Muscle of leg (tissue), 11 donors: Measurements from ENCODE around the gene C14orf119. TPM values are rescaled to one million over a fixed set of nuclear protein-coding genes. Genes with fewer than 3 reads are reported as not detected.

Source experiments
- DNase-seq: peaks from one replicate; pipeline ENCODE4 v3.0.0; 2013
- H3K27ac ChIP-seq: one replicate; pipeline ENCODE4 v1.5.1; 2013; ENCODE audit warnings: mild to moderate bottlenecking, low read length, control low read depth
- H3K27me3 ChIP-seq: one replicate; pipeline ENCODE4 v1.6.1; 2013; ENCODE audit warnings: low read length; ENCODE audit not compliant: control insufficient read depth, insufficient read depth
- H3K36me3 ChIP-seq: one replicate; pipeline ENCODE4 v1.6.1; 2013; ENCODE audit warnings: low read length; ENCODE audit not compliant: control insufficient read depth, insufficient read depth
- H3K4me1 ChIP-seq: one replicate; pipeline ENCODE4 v1.6.1; 2013; ENCODE audit warnings: low read length; ENCODE audit not compliant: control insufficient read depth, insufficient read depth
- H3K4me3 ChIP-seq: one replicate; pipeline ENCODE4 v1.5.1; 2013; ENCODE audit warnings: low read length, control low read depth
- H3K9me3 ChIP-seq: replicated peaks from 2 replicates; pipeline ENCODE4 v1.6.1; 2013; ENCODE audit warnings: low read depth, low read length; ENCODE audit not compliant: control insufficient read depth
- WGBS: methylation state at CpG from one replicate; pipeline ENCODE4 v1.1.5; 2013; ENCODE audit warnings: missing lambda C conversion rate; ENCODE audit not compliant: insufficient coverage; 5-methylcytosine and 5-hydroxymethylcytosine counted together
- polyA plus RNA-seq, 8 donors: library from polyadenylated mRNA; unstranded; fragments of 120-200 nt; gene quantifications; one replicate each; pipeline versions ENCODE4 v1.2.1 to v1.2.3, GENCODE V29; 2013; ENCODE audit warnings: inconsistent platforms in 1 of 8, low replicate concordance in 1 of 8; ENCODE audit not compliant: insufficient read length in 8 of 8, insufficient read depth in 1 of 8
- total RNA-seq: library from RNA; stranded (reverse); fragments of 120-200 nt; gene quantifications from one replicate; pipeline ENCODE4 v1.2.4, GENCODE V29; 2013

C14orf119 gene
- total and polyA plus RNA-seq, 9 donors: 46.0 to 68.2 (median 50.9) TPM

- Histone ChIP-seq H3K27me3 (no peaks in the 10 kb centered on the region), H3K36me3 (no peaks in the 10 kb centered on the region), H3K4me1 (peaks cover 5% of the 10 kb centered on the region), H3K9me3 (no peaks in the 10 kb centered on the region), H3K4me3 (no peak overlapping the region), H3K27ac (no peak overlapping the region)
- WGBS: 100% methylated on average over 1 of the region's 5 CpGs
- DNase-seq: no peak
Measured at GRCh38 chr14:23148591-23149249, 53.4 kb downstream of the C14orf119 start.

- H3K27me3 ChIP-seq: no peaks in the 10 kb centered on the region
- no peak overlapping the region for H3K27ac ChIP-seq
- no peaks in the 10 kb centered on the region for H3K9me3 ChIP-seq
- no peak overlapping the region for H3K4me3 ChIP-seq
- DNase-seq: no peak
- no peaks in the 10 kb centered on the region for H3K36me3 ChIP-seq
- peaks cover 15% of the 10 kb centered on the region for H3K4me1 ChIP-seq
Measured at GRCh38 chr14:23149745-23150144, 54.4 kb downstream of the C14orf119 start.

Other genes starting within 250 kb of the C14orf119 start
- 14.5 TPM for gene LRP10, start 223.8 kb upstream of the C14orf119 start, total RNA-seq
- 10 to 100 TPM; 34.1 to 49.9 (median 47.2) TPM for gene LRP10, start 223.8 kb upstream of the C14orf119 start, polyA plus RNA-seq
- 0.13 TPM for gene REM2, start 212.3 kb upstream of the C14orf119 start, total RNA-seq
- gene REM2, start 212.3 kb upstream of the C14orf119 start, polyA plus RNA-seq: under 1 TPM in 7 of 8 donors, not detected in 1; 0.15 to 0.32 (median 0.19) TPM
- 67.6 TPM for gene RBM23, start 176.4 kb upstream of the C14orf119 start, total RNA-seq
- gene RBM23, start 176.4 kb upstream of the C14orf119 start, polyA plus RNA-seq: 10 to 100 TPM; 51.7 to 66.3 (median 55.8) TPM
- gene PRMT5, start 166.1 kb upstream of the C14orf119 start, total RNA-seq: 41.8 TPM
- gene PRMT5, start 166.1 kb upstream of the C14orf119 start, polyA plus RNA-seq: 10 to 100 TPM; 57.9 to 85.2 (median 71.2) TPM
- gene HAUS4, start 138.4 kb upstream of the C14orf119 start, total RNA-seq: 39.3 TPM
- 10 to 100 TPM; 31.2 to 42.9 (median 38.0) TPM for gene HAUS4, start 138.4 kb upstream of the C14orf119 start, polyA plus RNA-seq
- gene AJUBA, start 113.0 kb upstream of the C14orf119 start, total RNA-seq: 30.5 TPM
- gene AJUBA, start 113.0 kb upstream of the C14orf119 start, polyA plus RNA-seq: 10 to 100 TPM; 33.5 to 48.6 (median 41.2) TPM
- gene C14orf93, start 85.4 kb upstream of the C14orf119 start, total RNA-seq: 10.0 TPM
- gene C14orf93, start 85.4 kb upstream of the C14orf119 start, polyA plus RNA-seq: 10 to 100 TPM in 5 of 8 donors, 1 to 10 TPM in 3; 8.8 to 15.9 (median 11.2) TPM
- 154 TPM for gene PSMB5, start 60.6 kb upstream of the C14orf119 start, total RNA-seq
- gene PSMB5, start 60.6 kb upstream of the C14orf119 start, polyA plus RNA-seq: 100 to 1,000 TPM; 221 to 278 (median 253) TPM
- gene PSMB11, start 53.3 kb upstream of the C14orf119 start, total RNA-seq: not detected
- not detected for gene PSMB11, start 53.3 kb upstream of the C14orf119 start, polyA plus RNA-seq
- gene CDH24, start 38.0 kb upstream of the C14orf119 start, total RNA-seq: 2.1 TPM
- gene CDH24, start 38.0 kb upstream of the C14orf119 start, polyA plus RNA-seq: 1 to 10 TPM; 3.0 to 6.8 (median 5.0) TPM
- 72.5 TPM for gene ACIN1, start 369 bp upstream of the C14orf119 start, total RNA-seq
- 100 to 1,000 TPM; 121 to 157 (median 135) TPM for gene ACIN1, start 369 bp upstream of the C14orf119 start, polyA plus RNA-seq
- gene CIROP, start 9.5 kb downstream of the C14orf119 start, total RNA-seq: not detected
- gene CIROP, start 9.5 kb downstream of the C14orf119 start, polyA plus RNA-seq: not detected
- gene CEBPE, start 23.8 kb downstream of the C14orf119 start, total RNA-seq: 0.13 TPM
- gene CEBPE, start 23.8 kb downstream of the C14orf119 start, polyA plus RNA-seq: under 1 TPM; 0.12 to 0.33 (median 0.16) TPM
- gene SLC7A8, start 88.2 kb downstream of the C14orf119 start, total RNA-seq: 4.2 TPM
- 10 to 100 TPM in 2 of 8 donors, 1 to 10 TPM in 6; 2.6 to 10.6 (median 5.0) TPM for gene SLC7A8, start 88.2 kb downstream of the C14orf119 start, polyA plus RNA-seq
- gene RNF212B, start 142.4 kb downstream of the C14orf119 start, total RNA-seq: not detected
- under 1 TPM in 1 of 8 donors, not detected in 7; 0.52 TPM for gene RNF212B, start 142.4 kb downstream of the C14orf119 start, polyA plus RNA-seq
- gene HOMEZ, start 190.6 kb downstream of the C14orf119 start, total RNA-seq: 8.6 TPM
- 10 to 100 TPM in 5 of 8 donors, 1 to 10 TPM in 3; 8.9 to 12.6 (median 11.1) TPM for gene HOMEZ, start 190.6 kb downstream of the C14orf119 start, polyA plus RNA-seq
- gene PPP1R3E, start 207.4 kb downstream of the C14orf119 start, total RNA-seq: 7.5 TPM
- gene PPP1R3E, start 207.4 kb downstream of the C14orf119 start, polyA plus RNA-seq: 10 to 100 TPM in 5 of 8 donors, 1 to 10 TPM in 3; 8.0 to 19.2 (median 12.3) TPM
- 15.1 TPM for gene BCL2L2, start 211.3 kb downstream of the C14orf119 start, total RNA-seq
- gene BCL2L2, start 211.3 kb downstream of the C14orf119 start, polyA plus RNA-seq: 10 to 100 TPM; 26.1 to 39.3 (median 31.6) TPM
- 58.2 TPM for gene PABPN1, start 226.0 kb downstream of the C14orf119 start, total RNA-seq
- 100 to 1,000 TPM; 103 to 134 (median 123) TPM for gene PABPN1, start 226.0 kb downstream of the C14orf119 start, polyA plus RNA-seq